Endodermal cell (in vitro differentiated cells): Measurements from ENCODE around the gene ARL3. TPM values are rescaled to one million over a fixed set of nuclear protein-coding genes. Genes with fewer than 3 reads are reported as not detected.
A peak's percentile ranks its signal among the peaks of the same experiment; 100 is the strongest.

Source experiments
- DNase-seq: peaks from one replicate; pipeline ENCODE4 v3.0.0-alpha.2; 2017
- H3K27ac ChIP-seq: 2 replicates; pipeline ENCODE4 v1.5.1; 2013; ENCODE audit warnings: mild to moderate bottlenecking, low read depth, low read length, moderate library complexity
- H3K27me3 ChIP-seq: 2 replicates; pipeline ENCODE4 v1.6.1; 2013; ENCODE audit warnings: mild to moderate bottlenecking, low read length, moderate library complexity; ENCODE audit not compliant: insufficient read depth, control insufficient read depth, poor library complexity, severe bottlenecking
- H3K36me3 ChIP-seq: 2 replicates; pipeline ENCODE4 v1.7.0; 2013; ENCODE audit warnings: mild to moderate bottlenecking, low read length, moderate library complexity; ENCODE audit not compliant: control insufficient read depth, insufficient read depth
- H3K4me1 ChIP-seq: one replicate; pipeline ENCODE4 v1.7.0; 2013; ENCODE audit warnings: low read length; ENCODE audit not compliant: control insufficient read depth, insufficient read depth
- H3K4me3 ChIP-seq: 2 replicates; pipeline ENCODE4 v1.5.1; 2013; ENCODE audit warnings: mild to moderate bottlenecking, low read length, moderate library complexity
- H3K9ac ChIP-seq: 2 replicates; pipeline ENCODE4 v1.6.1; 2013; ENCODE audit warnings: mild to moderate bottlenecking, low read length, moderate library complexity; ENCODE audit not compliant: poor library complexity, severe bottlenecking; ENCODE audit errors: extremely low read depth
- H3K9me3 ChIP-seq: 2 replicates; pipeline ENCODE4 v1.6.1; 2013; ENCODE audit warnings: mild to moderate bottlenecking, low read length, moderate library complexity; ENCODE audit not compliant: control insufficient read depth
- H3K27ac Mint-ChIP-seq: 2 replicates; pipeline ENCODE4 v1.8.0; 2020; ENCODE audit warnings: mixed read lengths
- H3K27me3 Mint-ChIP-seq: 2 replicates; pipeline ENCODE4 v1.8.0; 2021; ENCODE audit warnings: mild to moderate bottlenecking, mixed read lengths; ENCODE audit not compliant: insufficient read depth
- H3K36me3 Mint-ChIP-seq: 2 replicates; pipeline ENCODE4 v1.8.0; 2020; ENCODE audit warnings: low read depth, mixed read lengths
- H3K4me1 Mint-ChIP-seq: 2 replicates; pipeline ENCODE4 v1.8.0; 2020; ENCODE audit warnings: mixed read lengths
- H3K4me3 Mint-ChIP-seq: 2 replicates; pipeline ENCODE4 v1.8.0; 2020; ENCODE audit warnings: mild to moderate bottlenecking, moderate library complexity, mixed read lengths
- H3K9me3 Mint-ChIP-seq: 2 replicates; pipeline ENCODE4 v1.8.0; 2020; ENCODE audit warnings: mild to moderate bottlenecking, mixed read lengths
- WGBS, 2 experiments: methylation state at CpG; one replicate each; pipeline versions ENCODE4 v1.1.5 to v1.1.7; 2013; ENCODE audit warnings: missing lambda C conversion rate in 2 of 2, mixed read lengths in 1 of 2; ENCODE audit not compliant: insufficient coverage in 1 of 2, insufficient read length in 1 of 2; 5-methylcytosine and 5-hydroxymethylcytosine counted together
- total RNA-seq, 2 donors: library from RNA; stranded (reverse); fragmentation: NEBNext Ultra II Directional in 1 of 2; extraction: Animal tissue kit (Norgen Biotek cat#: 25700) in 1 of 2; gene quantifications; 2 replicates in 1 of 2; 3 replicates in 1 of 2; pipeline ENCODE4 v1.2.1, GENCODE V29; 2021
- TF ChIP-seq, protein P1 (sequence below): fragments of 200-600 bp; sonication (generic); conservative IDR thresholded peaks from 2 replicates; pipeline ENCODE4 v1.5.0; 2021; ENCODE audit warnings: antibody characterized with exemption, mild to moderate bottlenecking

The ARL3 gene
- total RNA-seq, 2 donors from 2014 or later: 20.3 to 25.6 TPM

DNA sequence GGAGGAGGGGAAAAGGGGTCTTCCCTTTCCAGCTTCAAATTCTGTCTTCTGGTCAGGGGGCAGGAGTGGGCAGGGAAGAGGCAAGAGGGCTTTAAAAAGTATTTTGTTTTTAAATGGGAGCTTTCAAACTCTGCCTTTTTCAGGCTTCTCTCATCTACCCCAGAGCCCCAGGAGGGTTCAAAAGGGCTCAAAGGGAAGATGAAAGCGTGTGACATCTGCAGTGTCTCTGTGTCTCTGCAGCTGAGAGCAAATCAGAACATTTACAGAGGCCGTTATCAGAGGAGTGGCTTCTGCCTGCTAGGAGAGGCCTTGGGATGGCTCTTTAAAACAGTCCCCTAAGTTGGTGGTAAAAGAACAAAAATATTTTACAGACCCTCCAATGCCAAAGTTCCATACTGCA lies 39.6 kb downstream of the ARL3 start:
- no peaks in the 10 kb centered on the region for H3K27me3 Mint-ChIP-seq

DNA sequence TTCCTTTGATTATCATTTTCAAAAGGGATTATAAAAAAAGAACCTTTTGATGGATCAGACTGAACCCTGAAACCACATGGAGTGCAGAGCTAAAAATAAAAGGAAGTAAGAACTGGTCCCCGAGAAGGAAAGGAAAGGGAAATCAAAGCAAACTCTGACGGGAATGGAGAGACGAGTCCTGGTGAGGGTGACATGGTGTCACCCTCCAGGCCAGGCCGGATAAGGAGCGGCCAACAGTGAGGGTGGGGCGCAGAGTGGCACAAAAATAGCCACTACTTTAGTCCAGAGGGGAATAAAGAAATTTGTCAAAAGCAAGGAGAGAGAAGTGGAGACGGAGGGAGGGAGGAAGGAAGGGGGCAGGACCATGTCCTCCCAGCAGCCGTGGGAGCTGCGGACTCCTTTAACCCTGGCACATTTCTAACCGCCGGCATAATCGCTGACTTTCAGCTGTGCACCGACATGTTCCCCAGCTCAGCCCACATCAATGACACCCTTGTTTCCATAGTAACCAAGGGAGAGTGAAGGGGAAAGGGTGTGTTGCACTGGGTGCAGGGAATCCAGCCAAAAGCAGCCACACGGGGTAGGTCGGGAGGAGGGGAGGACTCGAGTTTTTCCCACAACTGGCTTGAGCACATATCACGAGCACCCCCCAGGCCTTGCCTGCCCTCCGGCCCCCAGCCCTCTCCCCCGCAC lies 40.2 kb downstream of the ARL3 start:
- Mint-ChIP-seq H3K27me3 (no peaks in the 10 kb centered on the region), H3K9me3 (no peaks in the 10 kb centered on the region), H3K36me3 (peaks cover 2% of the 10 kb centered on the region), H3K4me1 (peaks cover 62% of the 10 kb centered on the region), H3K4me3 (no peak overlapping the region), H3K27ac (no peak overlapping the region)
- no peaks in the 10 kb centered on the region for H3K9me3 ChIP-seq
- peak overlapping the region; percentile 93 for H3K27ac ChIP-seq
- peak; percentile 63 for DNase-seq
- no peak overlapping the region for H3K4me3 ChIP-seq
- H3K4me1 ChIP-seq: peaks cover 19% of the 10 kb centered on the region
- TF ChIP-seq, protein P1, sequence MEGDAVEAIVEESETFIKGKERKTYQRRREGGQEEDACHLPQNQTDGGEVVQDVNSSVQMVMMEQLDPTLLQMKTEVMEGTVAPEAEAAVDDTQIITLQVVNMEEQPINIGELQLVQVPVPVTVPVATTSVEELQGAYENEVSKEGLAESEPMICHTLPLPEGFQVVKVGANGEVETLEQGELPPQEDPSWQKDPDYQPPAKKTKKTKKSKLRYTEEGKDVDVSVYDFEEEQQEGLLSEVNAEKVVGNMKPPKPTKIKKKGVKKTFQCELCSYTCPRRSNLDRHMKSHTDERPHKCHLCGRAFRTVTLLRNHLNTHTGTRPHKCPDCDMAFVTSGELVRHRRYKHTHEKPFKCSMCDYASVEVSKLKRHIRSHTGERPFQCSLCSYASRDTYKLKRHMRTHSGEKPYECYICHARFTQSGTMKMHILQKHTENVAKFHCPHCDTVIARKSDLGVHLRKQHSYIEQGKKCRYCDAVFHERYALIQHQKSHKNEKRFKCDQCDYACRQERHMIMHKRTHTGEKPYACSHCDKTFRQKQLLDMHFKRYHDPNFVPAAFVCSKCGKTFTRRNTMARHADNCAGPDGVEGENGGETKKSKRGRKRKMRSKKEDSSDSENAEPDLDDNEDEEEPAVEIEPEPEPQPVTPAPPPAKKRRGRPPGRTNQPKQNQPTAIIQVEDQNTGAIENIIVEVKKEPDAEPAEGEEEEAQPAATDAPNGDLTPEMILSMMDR: no peak
- 40 to 60% methylated on average over 7 to 19 of the region's 19 CpGs for WGBS, 2 experiments
- H3K36me3 ChIP-seq: no peaks in the 10 kb centered on the region
- no peak overlapping the region for H3K9ac ChIP-seq
- H3K27me3 ChIP-seq: no peaks in the 10 kb centered on the region

More for the DNA sequence above, 39.6 kb downstream of the ARL3 start:
- TF ChIP-seq, protein P1: no peak
- Histone ChIP-seq H3K27ac (peak overlapping the region; percentile 93), H3K9me3 (no peaks in the 10 kb centered on the region), H3K27me3 (no peaks in the 10 kb centered on the region), H3K36me3 (no peaks in the 10 kb centered on the region), H3K9ac (no peak overlapping the region), H3K4me1 (peaks cover 19% of the 10 kb centered on the region), H3K4me3 (no peak overlapping the region)
- H3K4me1 Mint-ChIP-seq: peaks cover 68% of the 10 kb centered on the region
- WGBS, 2 experiments: 50% methylated on average over 2 of the region's 2 CpGs; no CpG with 5 or more reads in 1 of the 2 experiments
- H3K36me3 Mint-ChIP-seq: peaks cover 3% of the 10 kb centered on the region
- no peak overlapping the region for H3K4me3 Mint-ChIP-seq
- no peaks in the 10 kb centered on the region for H3K9me3 Mint-ChIP-seq
- no peak overlapping the region for H3K27ac Mint-ChIP-seq
- no peak for DNase-seq

DNA sequence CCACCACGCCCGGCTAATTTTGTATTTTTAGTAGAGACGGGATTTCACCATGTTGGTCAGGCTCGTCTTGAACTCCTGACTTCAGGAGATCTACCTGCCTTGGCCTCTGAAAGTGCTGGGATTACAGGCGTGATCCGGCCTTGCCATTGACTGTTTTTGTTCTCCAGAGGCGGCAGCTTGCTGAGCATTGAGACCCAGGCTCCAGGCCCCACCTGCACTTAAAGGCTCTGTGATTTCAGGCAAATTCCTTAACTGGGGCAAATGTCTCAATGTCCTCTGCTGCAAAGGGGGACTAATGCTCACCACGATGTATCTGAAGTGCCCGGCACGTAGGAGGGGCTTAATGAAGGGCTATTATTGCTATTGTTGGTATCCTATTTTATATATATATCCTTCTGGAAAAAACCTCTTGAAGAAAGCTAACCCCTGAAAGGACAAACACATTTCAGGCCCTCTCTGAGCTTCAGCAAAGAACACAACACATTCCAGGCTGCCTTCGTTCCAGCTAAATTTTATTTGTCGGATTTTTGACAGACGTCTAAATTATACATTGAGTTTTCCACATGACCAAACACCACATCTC lies 40.9 kb downstream of the ARL3 start:
- H3K27ac ChIP-seq: peak overlapping the region; percentile 93
- 88% methylated on average over 9 to 11 of the region's 13 CpGs for WGBS, 2 experiments
- H3K9me3 ChIP-seq: no peaks in the 10 kb centered on the region
- Mint-ChIP-seq H3K4me3 (no peak overlapping the region), H3K27ac (no peak overlapping the region), H3K27me3 (no peaks in the 10 kb centered on the region), H3K9me3 (no peaks in the 10 kb centered on the region), H3K36me3 (peaks cover 2% of the 10 kb centered on the region), H3K4me1 (peaks cover 57% of the 10 kb centered on the region)
- H3K4me1 ChIP-seq: peaks cover 16% of the 10 kb centered on the region
- peak; percentile 63 for DNase-seq
- TF ChIP-seq, protein P1: no peak
- H3K4me3 ChIP-seq: no peak overlapping the region
- no peaks in the 10 kb centered on the region for H3K36me3 ChIP-seq
- no peak overlapping the region for H3K9ac ChIP-seq
- no peaks in the 10 kb centered on the region for H3K27me3 ChIP-seq
